ENCODE data around the gene MEFV. TPM values are rescaled to one million over a fixed set of nuclear protein-coding genes. Genes with fewer than 3 reads are reported as not detected.

MEFV gene
- total and polyA plus RNA-seq, 2 donors (not counting 3 experiments of a cell fraction or from before 2014, with no cell fraction given), result not detected

DNA sequence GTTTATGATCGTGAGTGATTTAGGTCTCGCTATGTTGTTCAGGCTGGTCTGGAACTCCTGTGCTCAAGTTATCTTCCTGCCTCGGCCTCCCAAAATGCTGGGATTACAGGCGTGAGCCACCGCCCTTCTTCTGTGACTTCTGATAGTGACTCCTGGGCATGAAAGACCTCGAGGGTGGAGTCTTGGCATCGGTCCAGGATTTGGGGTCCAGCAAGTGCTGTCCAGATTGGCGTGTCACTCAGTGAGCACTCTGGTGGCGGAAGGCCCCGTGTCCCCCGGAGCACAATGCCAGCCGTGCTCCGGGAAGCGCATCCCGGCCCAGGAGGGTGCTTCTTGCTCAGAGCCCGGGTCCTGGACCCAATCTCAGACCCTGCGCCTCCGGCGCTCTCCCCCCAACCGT is 61.6 kb downstream of the MEFV start:
- Histone ChIP-seq H3K27me3 (ENCODE audit: control insufficient read depth in 2 of 2, insufficient read depth in 2 of 2, low read length in 2 of 2) (peaks cover 4 to 6% of the 10 kb centered on the region in 2 experiments), H3K9ac (replicated peaks; ENCODE audit: extremely low read depth, insufficient read depth, low read length) (no peak overlapping the region), H3K36me3 (ENCODE audit: control insufficient read depth in 2 of 2, extremely low read depth in 1 of 2, insufficient read depth in 2 of 2, low read length in 2 of 2) (no peaks in the 10 kb centered on the region), H3K9me1 (replicated peaks; ENCODE audit: control insufficient read depth, extremely low read depth, insufficient read depth, low read length) (no peaks in the 10 kb centered on the region), H3K4me1 (ENCODE audit: control insufficient read depth, extremely low read depth, insufficient read depth, low read length) (peaks cover 3% of the 10 kb centered on the region), H2AFZ (ENCODE audit: low read depth, low read length) (no peak overlapping the region), H3K9me3 (replicated peaks; ENCODE audit: control insufficient read depth, insufficient read depth, low read length) (no peaks in the 10 kb centered on the region), H3K79me2 (ENCODE audit: control insufficient read depth, insufficient read depth, low read length) (no peaks in the 10 kb centered on the region), H3K27ac (ENCODE audit: insufficient read depth, low read depth, low read length) (no peak overlapping the region), H4K20me1 (replicated peaks; ENCODE audit: control insufficient read depth, extremely low read depth, insufficient read depth, low read length) (no peaks in the 10 kb centered on the region), H3K4me3 (replicated peaks in 1 of 3; ENCODE audit: insufficient read depth in 1 of 3, low read depth in 1 of 3, low read length in 3 of 3) (no peak overlapping the region), H3K4me2 (ENCODE audit: insufficient read depth, low read length) (no peak overlapping the region)
- DNase-seq (ENCODE audit: low read depth, low spot score), result no peak
- dilution Hi-C loops (cut with MboI; ENCODE audit: extremely low pct_ligation_motif_present, low sequenced_read_pairs), result no loop called here
- ChIA-PET POLR2A (no interaction called here), CTCF (no interaction called here)
- no TSS peak for BruUV-seq (replicated peaks)
- no peak for FAIRE-seq
- TF ChIP-seq GATA2 (IDR thresholded peaks at IDR 0.05; ENCODE audit: insufficient read depth, insufficient read length, low read depth, low read length), result no peak
- TF ChIP-seq EZH2 (IDR thresholded peaks at IDR 0.05; ENCODE audit: borderline replicate concordance, low read depth, low read length, severe bottlenecking), result no peak
- TF ChIP-seq MYC (IDR thresholded peaks at IDR 0.05; ENCODE audit: low read depth, low read length), result no peak
- TF ChIP-seq, protein P1, sequence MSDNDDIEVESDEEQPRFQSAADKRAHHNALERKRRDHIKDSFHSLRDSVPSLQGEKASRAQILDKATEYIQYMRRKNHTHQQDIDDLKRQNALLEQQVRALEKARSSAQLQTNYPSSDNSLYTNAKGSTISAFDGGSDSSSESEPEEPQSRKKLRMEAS (IDR thresholded peaks at IDR 0.05; ENCODE audit: insufficient read depth, insufficient read length), result no peak
- no peak for TF ChIP-seq JUN (IDR thresholded peaks at IDR 0.05; ENCODE audit: borderline replicate concordance, insufficient read depth, insufficient read length, low read depth)
- no peak for TF ChIP-seq FOS (IDR thresholded peaks at IDR 0.05; ENCODE audit: borderline replicate concordance, insufficient read depth, low read length)
- TF ChIP-seq, protein P2, sequence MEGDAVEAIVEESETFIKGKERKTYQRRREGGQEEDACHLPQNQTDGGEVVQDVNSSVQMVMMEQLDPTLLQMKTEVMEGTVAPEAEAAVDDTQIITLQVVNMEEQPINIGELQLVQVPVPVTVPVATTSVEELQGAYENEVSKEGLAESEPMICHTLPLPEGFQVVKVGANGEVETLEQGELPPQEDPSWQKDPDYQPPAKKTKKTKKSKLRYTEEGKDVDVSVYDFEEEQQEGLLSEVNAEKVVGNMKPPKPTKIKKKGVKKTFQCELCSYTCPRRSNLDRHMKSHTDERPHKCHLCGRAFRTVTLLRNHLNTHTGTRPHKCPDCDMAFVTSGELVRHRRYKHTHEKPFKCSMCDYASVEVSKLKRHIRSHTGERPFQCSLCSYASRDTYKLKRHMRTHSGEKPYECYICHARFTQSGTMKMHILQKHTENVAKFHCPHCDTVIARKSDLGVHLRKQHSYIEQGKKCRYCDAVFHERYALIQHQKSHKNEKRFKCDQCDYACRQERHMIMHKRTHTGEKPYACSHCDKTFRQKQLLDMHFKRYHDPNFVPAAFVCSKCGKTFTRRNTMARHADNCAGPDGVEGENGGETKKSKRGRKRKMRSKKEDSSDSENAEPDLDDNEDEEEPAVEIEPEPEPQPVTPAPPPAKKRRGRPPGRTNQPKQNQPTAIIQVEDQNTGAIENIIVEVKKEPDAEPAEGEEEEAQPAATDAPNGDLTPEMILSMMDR (IDR thresholded peaks at IDR 0.05; ENCODE audit: extremely low read depth in 1 of 2, insufficient read depth in 1 of 2, low read depth in 1 of 2, low read length in 2 of 2), result no peak
- TF ChIP-seq POLR2A (IDR thresholded peaks at IDR 0.05; ENCODE audit: low read depth, low read length), result no peak
- TF ChIP-seq POLR2AphosphoS5 (IDR thresholded peaks at IDR 0.05; ENCODE audit: insufficient read depth, low read depth, low read length), result no peak
- intact Hi-C loops (cut with micrococcal nuclease), result no loop called here
